Heart right ventricle (tissue), 16 donors: ENCODE measurements around the gene KCNMB1. TPM values are rescaled to one million over a fixed set of nuclear protein-coding genes. Genes with fewer than 3 reads are reported as not detected.
"Not testable (repeated sequence)": the region's sequence is repeated elsewhere in the genome, so short reads cannot be mapped to it uniquely, and the experiment has no call there.

Experiments used
- ATAC-seq, 8 donors: fragments of 200-7000 bp; cut with Tn5 transposase; one replicate each; pipeline ENCODE4 v1.9.1; 2020; ENCODE audit warnings: mild to moderate bottlenecking in 8 of 8, moderate library complexity in 8 of 8, moderate number of reproducible peaks in 1 of 8
- DNase-seq, 2 donors: peaks; one replicate each; pipeline ENCODE4 v3.0.0-alpha.2; 2020
- H3K27ac ChIP-seq, 10 donors: fragments of 200-600 bp; sonication (generic) in 2 of 10; one replicate each; pipeline versions ENCODE4 v1.5.0 to v1.8.0; 2020 to 2022; ENCODE audit warnings: mild to moderate bottlenecking in 3 of 10
- H3K27me3 ChIP-seq, 7 donors: fragments of 200-600 bp; one replicate each; pipeline ENCODE4 v1.8.0; 2021 to 2022; ENCODE audit warnings: mild to moderate bottlenecking in 2 of 7
- H3K36me3 ChIP-seq, 9 donors: fragments of 200-600 bp; sonication (generic) in 1 of 9; one replicate each; pipeline versions ENCODE4 v1.5.0 to v1.8.0; 2020 to 2022; ENCODE audit warnings: mild to moderate bottlenecking in 2 of 9
- H3K4me1 ChIP-seq, 9 donors: fragments of 200-600 bp; sonication (generic) in 1 of 9; one replicate each; pipeline versions ENCODE4 v1.5.0 to v1.8.0; 2020 to 2022; ENCODE audit warnings: mild to moderate bottlenecking in 4 of 9
- H3K4me3 ChIP-seq, 10 donors: fragments of 200-600 bp; sonication (generic) in 2 of 10; one replicate each; pipeline versions ENCODE4 v1.5.0 to v1.8.0; 2020 to 2022; ENCODE audit warnings: mild to moderate bottlenecking in 7 of 10, moderate library complexity in 2 of 10
- H3K9me3 ChIP-seq, 11 donors: fragments of 200-600 bp in 10 of 11; sonication (generic) in 2 of 11; one replicate each; pipeline versions ENCODE4 v1.5.0 to v1.8.0; 2013 to 2022; ENCODE audit warnings: mild to moderate bottlenecking in 2 of 11, control low read depth in 1 of 11, moderate library complexity in 1 of 11
- WGBS, 2 donors: extraction: QIAGEN DNeasy Blood & Tissue Kit; methylation state at CpG; one replicate each; pipeline ENCODE4 v1.1.7; 2013; ENCODE audit warnings: inconsistent platforms in 1 of 2; 5-methylcytosine and 5-hydroxymethylcytosine counted together
- intact Hi-C, 10 donors: fragments of 100-400 bp; cut with DNase I; formaldehyde crosslinking; loops; one replicate each; pipeline versions ENCODE4 v1.11.1 to v1.14.2; 2022
- polyA plus RNA-seq, 2 donors: library from polyadenylated mRNA; stranded (reverse); fragments of 200-250 nt; gene quantifications; one replicate each; pipeline ENCODE4 v1.2.3, GENCODE V29; 2013
- total RNA-seq, 10 donors: library from RNA; stranded (reverse); fragmentation: NEBNext Ultra II Directional in 3 of 10; extraction: Animal tissue kit (Norgen Biotek cat#: 25700) in 3 of 10; gene quantifications; one replicate each; pipeline versions ENCODE4 v1.2.1 to v1.2.4, GENCODE V29; 2021 to 2023
- TF ChIP-seq, protein P1 (sequence below), 9 donors: fragments of 200-600 bp; sonication (generic) in 2 of 9; IDR thresholded peaks; one replicate each; pipeline versions ENCODE4 v1.5.0 to v1.8.0; 2021 to 2022; ENCODE audit warnings: antibody characterized with exemption in 9 of 9, mild to moderate bottlenecking in 5 of 9, moderate library complexity in 1 of 9
- donor health status: Arrhythmogenic right ventricular cardiomyopathy.
- donor health status: ischemic (EF 13 %, LVEDD 7.1; RV severe dilation, severe dysfunction).
- donor health status: healthy with polysubstance abuse.
- donor health status: DM: no; HTN: yes; CAD: no.
- donor health status: DM: no; HTN: no; CAD: no.
- donor health status: ischemic (EF 25% LVEDD 6.9; RV normal size, moderate dysfunction).
- donor health status: ischemic (EF 25% LVEDD 5.7; RV mildly dilated, moderate dysfunction).
- donor health status: healthy.
- donor health status: DM: yes; HTN: yes; CAD: no.
- donor health status: Ischemic cardiomyopathy.
- donor health status: ischemic (EF 35%, LVEDD 5.7; RV mildly dilated, moderate dysfunction).
- donor health status: nonischemic (EF 11% LVEDD 7.7; RV severe dilation, severe dysfunction).
- donor health status: DM: yes; HTN: yes; CAD: no.
- donor health status: PGD.
- donor health status: ischemic (EF 29% LVEDD 5.4; RV normal size, mild dysfunction).
- donor health status: nonischemic (EF 23%, LVEDD 6.1; RV moderate dilation, normal function).

Gene KCNMB1
- total and polyA plus RNA-seq, 12 donors = 0.90 to 2.8 (median 1.2) TPM

DNA sequence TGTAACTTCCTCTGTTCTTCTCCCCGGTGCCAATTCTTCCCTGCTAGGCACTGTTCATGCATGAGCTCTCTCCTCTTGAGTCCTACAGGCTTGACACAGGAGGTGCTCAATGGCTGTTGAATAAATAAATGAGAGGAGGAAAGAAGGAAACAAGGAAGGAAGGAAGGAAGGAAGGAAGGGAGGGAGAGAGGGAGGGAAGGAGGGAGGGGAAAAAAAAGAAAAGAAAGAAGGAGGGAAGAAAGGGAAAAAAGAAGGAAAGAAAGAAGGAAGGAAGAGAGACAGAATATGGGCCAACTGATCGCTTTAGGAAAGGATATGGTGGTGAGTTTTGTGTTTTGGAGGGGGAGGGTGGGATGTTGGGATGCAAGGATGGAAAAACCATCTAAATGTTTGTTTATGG lies 6.4 kb downstream of the KCNMB1 start:
- intact Hi-C loops = no loop called here
- Histone ChIP-seq H3K9me3 (no peaks in the 10 kb centered on the region), H3K4me1 (peaks cover 0 to 11% (median 0%) of the 10 kb centered on the region in 9 donors), H3K4me3 (no peak overlapping the region), H3K36me3 (peaks cover 0 to 8% (median 0%) of the 10 kb centered on the region in 9 donors), H3K27me3 (no peaks in the 10 kb centered on the region), H3K27ac (no peak overlapping the region)
- DNase-seq (no peak), ATAC-seq (no peak)
- TF ChIP-seq, protein P1, sequence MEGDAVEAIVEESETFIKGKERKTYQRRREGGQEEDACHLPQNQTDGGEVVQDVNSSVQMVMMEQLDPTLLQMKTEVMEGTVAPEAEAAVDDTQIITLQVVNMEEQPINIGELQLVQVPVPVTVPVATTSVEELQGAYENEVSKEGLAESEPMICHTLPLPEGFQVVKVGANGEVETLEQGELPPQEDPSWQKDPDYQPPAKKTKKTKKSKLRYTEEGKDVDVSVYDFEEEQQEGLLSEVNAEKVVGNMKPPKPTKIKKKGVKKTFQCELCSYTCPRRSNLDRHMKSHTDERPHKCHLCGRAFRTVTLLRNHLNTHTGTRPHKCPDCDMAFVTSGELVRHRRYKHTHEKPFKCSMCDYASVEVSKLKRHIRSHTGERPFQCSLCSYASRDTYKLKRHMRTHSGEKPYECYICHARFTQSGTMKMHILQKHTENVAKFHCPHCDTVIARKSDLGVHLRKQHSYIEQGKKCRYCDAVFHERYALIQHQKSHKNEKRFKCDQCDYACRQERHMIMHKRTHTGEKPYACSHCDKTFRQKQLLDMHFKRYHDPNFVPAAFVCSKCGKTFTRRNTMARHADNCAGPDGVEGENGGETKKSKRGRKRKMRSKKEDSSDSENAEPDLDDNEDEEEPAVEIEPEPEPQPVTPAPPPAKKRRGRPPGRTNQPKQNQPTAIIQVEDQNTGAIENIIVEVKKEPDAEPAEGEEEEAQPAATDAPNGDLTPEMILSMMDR (IDR thresholded peaks at IDR 0.05) = no peak
- WGBS, 2 donors = 79 to 84% methylated on average over 2 of the region's 2 CpGs

DNA sequence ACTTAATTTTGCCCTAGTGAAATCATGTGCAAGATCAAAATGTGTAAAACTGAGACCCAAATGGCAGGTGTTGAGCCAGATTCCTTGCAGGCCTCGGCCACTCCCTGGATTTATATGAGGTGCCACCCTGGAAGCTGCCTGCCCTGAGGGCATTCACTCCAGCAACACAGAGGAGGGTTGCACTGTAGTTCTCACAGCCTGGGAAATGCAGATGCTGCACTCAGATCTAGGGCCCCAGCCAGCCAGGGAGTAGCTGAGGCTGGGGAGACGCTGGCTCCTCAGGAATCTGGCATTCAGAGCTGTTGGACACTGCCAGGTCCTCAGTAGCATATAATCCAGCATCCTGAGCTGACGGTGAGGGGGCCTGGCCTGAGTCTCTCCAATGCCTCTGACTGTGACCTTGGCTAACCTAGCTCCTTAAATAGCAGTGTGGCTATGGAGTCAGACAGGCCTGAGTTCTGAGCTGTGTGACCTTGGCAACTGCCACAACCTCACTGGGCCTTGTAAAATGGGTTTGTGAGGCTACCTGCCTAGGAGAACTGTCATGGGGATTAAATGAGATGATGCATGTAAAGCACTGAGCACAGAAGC lies 8.7 kb downstream of the KCNMB1 start:
- TF ChIP-seq, protein P1 (IDR thresholded peaks at IDR 0.05) = no peak
- Histone ChIP-seq H3K36me3 (peaks cover 0 to 8% (median 0%) of the 10 kb centered on the region in 9 donors), H3K27me3 (no peaks in the 10 kb centered on the region), H3K4me1 (peaks cover 0 to 11% (median 0%) of the 10 kb centered on the region in 9 donors), H3K4me3 (no peak overlapping the region), H3K9me3 (no peaks in the 10 kb centered on the region), H3K27ac (no peak overlapping the region)
- peak in 3 of 8 donors; percentile 18 to 56 (median 24) for ATAC-seq
- no peak for DNase-seq
- 60 to 65% methylated on average over 3 of the region's 3 CpGs for WGBS, 2 donors
- intact Hi-C loops = no loop called here

DNA sequence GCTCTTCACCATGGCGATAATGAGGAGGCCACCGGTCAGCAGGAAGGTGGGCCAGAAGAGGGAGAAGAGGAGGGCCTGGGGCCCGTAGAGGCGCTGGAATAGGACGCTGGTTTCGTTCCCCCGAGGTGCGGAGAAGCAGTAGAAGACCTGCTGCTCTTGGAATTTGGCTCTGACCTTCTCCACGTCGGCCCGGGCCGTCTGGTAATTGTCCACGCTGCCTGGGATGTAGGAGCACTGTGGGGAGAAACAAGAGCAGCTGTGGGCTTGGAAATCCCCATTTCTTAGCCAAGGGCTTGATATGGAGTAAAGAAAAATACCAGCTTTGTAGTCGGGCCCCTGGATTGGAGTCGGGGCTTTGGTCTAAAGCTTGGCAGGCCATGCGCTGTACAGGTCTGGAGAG lies 10.4 kb downstream of the KCNMB1 start:
- 83 to 85% methylated on average over 16 of the region's 16 CpGs for WGBS, 2 donors
- ATAC-seq = peak in 2 of 8 donors; percentile 27 to 30
- Histone ChIP-seq H3K4me3 (no peak overlapping the region), H3K36me3 (peaks cover 0 to 5% (median 0%) of the 10 kb centered on the region in 9 donors), H3K4me1 (peaks cover 0 to 11% (median 0%) of the 10 kb centered on the region in 9 donors), H3K27ac (no peak overlapping the region), H3K27me3 (no peaks in the 10 kb centered on the region), H3K9me3 (no peaks in the 10 kb centered on the region)
- intact Hi-C loops = no loop called here
- TF ChIP-seq, protein P1 (IDR thresholded peaks at IDR 0.05) = no peak
- no peak for DNase-seq

DNA sequence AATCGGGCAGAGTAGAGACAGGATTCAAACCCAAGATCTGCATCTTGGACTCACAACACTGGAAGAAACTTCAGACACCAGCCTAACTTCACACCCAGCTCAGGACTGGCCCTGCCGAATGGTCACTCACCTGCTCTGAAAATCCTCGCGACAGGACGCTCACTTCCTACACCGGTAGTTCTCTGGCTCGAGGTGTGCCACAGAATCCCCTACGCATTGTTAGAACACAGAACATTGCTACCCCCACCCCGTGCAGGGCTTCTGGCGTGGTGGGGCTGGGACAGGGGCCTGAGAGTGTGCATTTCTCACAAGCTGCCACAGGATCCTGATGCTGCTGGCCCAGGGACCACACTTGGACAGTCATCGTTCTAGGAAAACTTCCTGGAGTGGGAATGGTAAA lies 12.1 kb downstream of the KCNMB1 start:
- H3K36me3 ChIP-seq = no peaks in the 10 kb centered on the region
- H3K4me3 ChIP-seq = no peak overlapping the region
- TF ChIP-seq, protein P1 (IDR thresholded peaks at IDR 0.05) = no peak
- no peaks in the 10 kb centered on the region for H3K27me3 ChIP-seq
- no peaks in the 10 kb centered on the region for H3K9me3 ChIP-seq
- intact Hi-C loops = no loop called here
- H3K27ac ChIP-seq = no peak overlapping the region
- DNase-seq = no peak
- no peak for ATAC-seq
- WGBS, 2 donors = 91 to 93% methylated on average over 11 of the region's 11 CpGs
- peaks cover 0 to 11% (median 0%) of the 10 kb centered on the region in 9 donors for H3K4me1 ChIP-seq

DNA sequence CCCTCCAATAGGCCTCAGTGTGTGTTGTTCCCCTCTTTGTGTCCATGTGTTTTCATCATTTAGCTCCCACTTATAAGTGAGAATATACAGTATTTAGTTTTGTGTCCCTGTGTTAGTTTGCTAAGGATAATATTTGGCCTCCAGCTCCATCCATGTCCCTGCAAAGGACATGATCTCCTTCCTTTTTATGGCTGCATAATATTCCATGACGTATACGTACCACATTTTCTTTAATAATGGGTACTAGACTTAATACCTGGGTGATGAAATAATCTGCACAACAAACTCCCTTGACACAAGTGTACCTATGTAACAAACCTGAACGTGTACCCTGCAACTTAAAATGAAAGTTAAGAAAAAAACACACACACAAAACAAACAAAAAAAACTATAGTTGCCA lies 12.6 kb downstream of the KCNMB1 start:
- ATAC-seq, H3K9me3 ChIP-seq, H3K27me3 ChIP-seq, intact Hi-C loops, H3K36me3 ChIP-seq, DNase-seq, H3K27ac ChIP-seq, H3K4me3 ChIP-seq: not testable (repeated sequence)
- WGBS, 2 donors = 82 to 98% methylated on average over 3 of the region's 3 CpGs
- H3K4me1 ChIP-seq = peaks cover 0 to 11% (median 0%) of the 10 kb centered on the region in 9 donors
